ENCODE results near the gene RNF167.

The RNF167 gene

GRCh38 chr17:4958102-4958501 lies 18.0 kb downstream of the RNF167 start:
- no peak for DNase-seq

GRCh38 chr17:4959261-4959965 lies 19.3 kb downstream of the RNF167 start:
- no peak for DNase-seq

GRCh38 chr17:4960279-4960922 lies 20.3 kb downstream of the RNF167 start:
- DNase-seq = no peak

- DNase-seq = no peak
These were observed 25.4 kb downstream of the RNF167 start for GRCh38 chr17:4965311-4965986.

GRCh38 chr17:4966844-4967538 lies 26.9 kb downstream of the RNF167 start:
- DNase-seq = peak; percentile 99

- DNase-seq = peak; percentile 97
These were observed 27.7 kb downstream of the RNF167 start, which contains the start of gene SPAG7 for GRCh38 chr17:4967539-4968485. Gene SPAG7 (minus strand): TSS chr17:4967817. CDS start chr17:4967804, 13 bp downstream.

GRCh38 chr17:4968486-4969046 lies 28.5 kb downstream of the RNF167 start:
- no peak for DNase-seq

GRCh38 chr17:4969047-4969550 lies 29.0 kb downstream of the RNF167 start:
- DNase-seq = no peak

GRCh38 chr17:4969551-4970173 lies 29.6 kb downstream of the RNF167 start:
- no peak for DNase-seq

GRCh38 chr17:4970273-4970672 lies 30.2 kb downstream of the RNF167 start:
- DNase-seq = no peak

- DNase-seq = no peak
These were observed 31.8 kb downstream of the RNF167 start for GRCh38 chr17:4971826-4972225.

- no peak for DNase-seq
These were observed 32.3 kb downstream of the RNF167 start for GRCh38 chr17:4972322-4972721.

- DNase-seq = no peak
These were observed 32.7 kb downstream of the RNF167 start for GRCh38 chr17:4972752-4973151.

GRCh38 chr17:4973256-4974114 lies 33.4 kb downstream of the RNF167 start:
- no peak for DNase-seq

- DNase-seq = no peak
These were observed 34.1 kb downstream of the RNF167 start for GRCh38 chr17:4974115-4974670.

- no peak for DNase-seq
These were observed 38.7 kb downstream of the RNF167 start for GRCh38 chr17:4978726-4979125.

- peak; percentile 76 for DNase-seq
These were observed 40.7 kb downstream of the RNF167 start for GRCh38 chr17:4980644-4981216.

- no peak for DNase-seq
These were observed 42.2 kb downstream of the RNF167 start for GRCh38 chr17:4982305-4982704.

- no peak for DNase-seq
These were observed 46.3 kb downstream of the RNF167 start for GRCh38 chr17:4986403-4986802.
